Measurements from ENCODE around the gene FBXO45. TPM values are rescaled to one million over a fixed set of nuclear protein-coding genes. Genes with fewer than 3 reads are reported as not detected.

FBXO45 gene
- total and polyA plus RNA-seq, 10 of the 15 experiments (the other 5 are each of a cell fraction or from before 2014, with no cell fraction given): 4.0 to 17.3 (median 11.8) TPM

DNA sequence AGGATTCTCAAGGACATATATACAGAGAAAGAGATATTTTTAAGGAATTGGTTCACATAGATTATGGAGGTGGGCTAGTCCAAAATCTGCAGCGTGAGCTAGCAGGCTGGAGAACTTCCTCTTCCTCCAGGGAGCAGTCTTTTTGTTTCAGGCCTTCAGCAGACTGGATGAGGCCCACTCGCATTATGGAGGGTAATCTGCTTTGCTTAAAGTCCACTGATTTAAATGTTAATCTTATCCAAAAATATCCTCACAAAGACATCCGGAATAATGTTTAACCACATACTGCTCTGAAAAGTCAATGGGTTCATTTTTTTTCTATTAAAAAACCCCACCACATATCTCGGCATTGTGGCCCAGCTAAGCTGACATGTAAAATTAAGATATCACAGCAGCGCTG is 48.8 kb downstream of the FBXO45 start:
- DNase-seq (ENCODE audit: low read depth, low spot score) (no peak), ATAC-seq (no peak), FAIRE-seq (no peak)
- no peaks in the 10 kb centered on the region for H3K9me3 ChIP-seq (replicated peaks; ENCODE audit: control insufficient read depth, insufficient read depth, low read length)
- H3K27ac ChIP-seq (ENCODE audit: control insufficient read depth, insufficient read depth): no peak overlapping the region
- no TSS peak for BruUV-seq (replicated peaks)
- H2AFZ ChIP-seq (ENCODE audit: control insufficient read depth, low read depth, low read length): no peak overlapping the region
- in situ Hi-C loops (cut with MboI): no loop called here
- H3K4me3 ChIP-seq: no peak overlapping the region
- no peaks in the 10 kb centered on the region for H3K79me2 ChIP-seq (ENCODE audit: control insufficient read depth, insufficient read depth, low read length)
- RAD21 ChIA-PET (ENCODE audit: unreplicated experiment): interaction anchor here (1.0 kb wide), 1 partner anchor 15 kb away, joined by 3 read pairs; no protein-coding TSS in a partner anchor
- peaks cover 8% of the 10 kb centered on the region; the same call in 1 of the 2 replicates for H3K4me1 ChIP-seq (ENCODE audit: control insufficient read depth, insufficient read depth, low read length)
- SMC1A ChIA-PET (ENCODE audit: uncharacterized antibody, unreplicated experiment): interaction anchor here (0.7 kb wide), 1 partner anchor 67 kb away, joined by 4 read pairs; no protein-coding TSS in a partner anchor
- POLR2A ChIA-PET: interaction anchor here (0.6 to 1.0 kb wide), 3 partner anchors 9 to 250 kb away, joined by 3 to 5 read pairs (median 4); no protein-coding TSS in a partner anchor
- H3K36me3 ChIP-seq (ENCODE audit: control insufficient read depth in 2 of 2, insufficient read depth in 2 of 2, low read length in 1 of 2): no peaks in the 10 kb centered on the region
- no peak for TF ChIP-seq MYC (IDR thresholded peaks at IDR 0.05; ENCODE audit: insufficient read depth, insufficient read length, insufficient replicate concordance, low read length, severe bottlenecking)
- no peak for TF ChIP-seq EZH2 (IDR thresholded peaks at IDR 0.05; ENCODE audit: borderline replicate concordance, control insufficient read depth, low read depth, low read length)
- no peak for TF ChIP-seq ATF7 (IDR thresholded peaks at IDR 0.05; ENCODE audit: low read depth)
- TF ChIP-seq ZNF274 (IDR thresholded peaks at IDR 0.05; ENCODE audit: insufficient read depth, insufficient read length): no peak
- TF ChIP-seq ZSCAN29 (IDR thresholded peaks at IDR 0.05): no peak
- TF ChIP-seq SMC3 (IDR thresholded peaks at IDR 0.05; ENCODE audit: borderline replicate concordance, low read length): no peak
- TF ChIP-seq KDM1A (IDR thresholded peaks at IDR 0.05; ENCODE audit: borderline replicate concordance): no peak
- no peak for TF ChIP-seq TCF7 (IDR thresholded peaks at IDR 0.05; ENCODE audit: borderline replicate concordance)
- TF ChIP-seq, protein P1, sequence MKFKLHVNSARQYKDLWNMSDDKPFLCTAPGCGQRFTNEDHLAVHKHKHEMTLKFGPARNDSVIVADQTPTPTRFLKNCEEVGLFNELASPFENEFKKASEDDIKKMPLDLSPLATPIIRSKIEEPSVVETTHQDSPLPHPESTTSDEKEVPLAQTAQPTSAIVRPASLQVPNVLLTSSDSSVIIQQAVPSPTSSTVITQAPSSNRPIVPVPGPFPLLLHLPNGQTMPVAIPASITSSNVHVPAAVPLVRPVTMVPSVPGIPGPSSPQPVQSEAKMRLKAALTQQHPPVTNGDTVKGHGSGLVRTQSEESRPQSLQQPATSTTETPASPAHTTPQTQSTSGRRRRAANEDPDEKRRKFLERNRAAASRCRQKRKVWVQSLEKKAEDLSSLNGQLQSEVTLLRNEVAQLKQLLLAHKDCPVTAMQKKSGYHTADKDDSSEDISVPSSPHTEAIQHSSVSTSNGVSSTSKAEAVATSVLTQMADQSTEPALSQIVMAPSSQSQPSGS (IDR thresholded peaks at IDR 0.05; ENCODE audit: low read length): no peak
- TF ChIP-seq MXI1 (IDR thresholded peaks at IDR 0.05; ENCODE audit: low read depth, low read length): no peak
- TF ChIP-seq, protein P2, sequence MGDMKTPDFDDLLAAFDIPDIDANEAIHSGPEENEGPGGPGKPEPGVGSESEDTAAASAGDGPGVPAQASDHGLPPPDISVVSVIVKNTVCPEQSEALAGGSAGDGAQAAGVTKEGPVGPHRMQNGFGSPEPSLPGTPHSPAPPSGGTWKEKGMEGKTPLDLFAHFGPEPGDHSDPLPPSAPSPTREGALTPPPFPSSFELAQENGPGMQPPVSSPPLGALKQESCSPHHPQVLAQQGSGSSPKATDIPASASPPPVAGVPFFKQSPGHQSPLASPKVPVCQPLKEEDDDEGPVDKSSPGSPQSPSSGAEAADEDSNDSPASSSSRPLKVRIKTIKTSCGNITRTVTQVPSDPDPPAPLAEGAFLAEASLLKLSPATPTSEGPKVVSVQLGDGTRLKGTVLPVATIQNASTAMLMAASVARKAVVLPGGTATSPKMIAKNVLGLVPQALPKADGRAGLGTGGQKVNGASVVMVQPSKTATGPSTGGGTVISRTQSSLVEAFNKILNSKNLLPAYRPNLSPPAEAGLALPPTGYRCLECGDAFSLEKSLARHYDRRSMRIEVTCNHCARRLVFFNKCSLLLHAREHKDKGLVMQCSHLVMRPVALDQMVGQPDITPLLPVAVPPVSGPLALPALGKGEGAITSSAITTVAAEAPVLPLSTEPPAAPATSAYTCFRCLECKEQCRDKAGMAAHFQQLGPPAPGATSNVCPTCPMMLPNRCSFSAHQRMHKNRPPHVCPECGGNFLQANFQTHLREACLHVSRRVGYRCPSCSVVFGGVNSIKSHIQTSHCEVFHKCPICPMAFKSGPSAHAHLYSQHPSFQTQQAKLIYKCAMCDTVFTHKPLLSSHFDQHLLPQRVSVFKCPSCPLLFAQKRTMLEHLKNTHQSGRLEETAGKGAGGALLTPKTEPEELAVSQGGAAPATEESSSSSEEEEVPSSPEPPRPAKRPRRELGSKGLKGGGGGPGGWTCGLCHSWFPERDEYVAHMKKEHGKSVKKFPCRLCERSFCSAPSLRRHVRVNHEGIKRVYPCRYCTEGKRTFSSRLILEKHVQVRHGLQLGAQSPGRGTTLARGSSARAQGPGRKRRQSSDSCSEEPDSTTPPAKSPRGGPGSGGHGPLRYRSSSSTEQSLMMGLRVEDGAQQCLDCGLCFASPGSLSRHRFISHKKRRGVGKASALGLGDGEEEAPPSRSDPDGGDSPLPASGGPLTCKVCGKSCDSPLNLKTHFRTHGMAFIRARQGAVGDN (IDR thresholded peaks at IDR 0.05): no peak
- TF ChIP-seq BRCA1 (IDR thresholded peaks at IDR 0.05; ENCODE audit: low read depth, low read length): no peak
- no peaks in the 10 kb centered on the region for H4K20me1 ChIP-seq (ENCODE audit: control insufficient read depth, insufficient read depth)
- no peak overlapping the region for H3K4me2 ChIP-seq (ENCODE audit: control insufficient read depth, insufficient read depth)
- intact Hi-C loops (cut with micrococcal nuclease; ENCODE audit: unreplicated experiment): no loop called here
- H3K9ac ChIP-seq (ENCODE audit: control insufficient read depth, insufficient read depth, low read length): no peak overlapping the region
- WGBS (ENCODE audit: insufficient coverage, insufficient replicate concordance, low lambda C conversion rate, missing lambda C conversion rate): 38% methylated on average over 5 of the region's 5 CpGs
- no peaks in the 10 kb centered on the region for H3K27me3 ChIP-seq (replicated peaks in 1 of 2; ENCODE audit: control insufficient read depth in 2 of 2, insufficient read depth in 2 of 2, low read length in 1 of 2)
- CTCF ChIA-PET: interaction anchor here (1.0 kb wide), 1 partner anchor 11 kb away, joined by 3 read pairs; no protein-coding TSS in a partner anchor
